Colon (tissue), 2 donors: ENCODE results near the gene DHRS7C.
"Not testable (repeated sequence)": the region's sequence is repeated elsewhere in the genome, so short reads cannot be mapped to it uniquely, and the experiment has no call there.

Experiments
- FAIRE-seq: peaks from 2 replicates; lab custom pipeline; 2012; peaks lifted over from hg19 to GRCh38; lab: Jason Lieb, UNC
- donor health status: control.
- donor health status: control.

DHRS7C gene

DNA sequence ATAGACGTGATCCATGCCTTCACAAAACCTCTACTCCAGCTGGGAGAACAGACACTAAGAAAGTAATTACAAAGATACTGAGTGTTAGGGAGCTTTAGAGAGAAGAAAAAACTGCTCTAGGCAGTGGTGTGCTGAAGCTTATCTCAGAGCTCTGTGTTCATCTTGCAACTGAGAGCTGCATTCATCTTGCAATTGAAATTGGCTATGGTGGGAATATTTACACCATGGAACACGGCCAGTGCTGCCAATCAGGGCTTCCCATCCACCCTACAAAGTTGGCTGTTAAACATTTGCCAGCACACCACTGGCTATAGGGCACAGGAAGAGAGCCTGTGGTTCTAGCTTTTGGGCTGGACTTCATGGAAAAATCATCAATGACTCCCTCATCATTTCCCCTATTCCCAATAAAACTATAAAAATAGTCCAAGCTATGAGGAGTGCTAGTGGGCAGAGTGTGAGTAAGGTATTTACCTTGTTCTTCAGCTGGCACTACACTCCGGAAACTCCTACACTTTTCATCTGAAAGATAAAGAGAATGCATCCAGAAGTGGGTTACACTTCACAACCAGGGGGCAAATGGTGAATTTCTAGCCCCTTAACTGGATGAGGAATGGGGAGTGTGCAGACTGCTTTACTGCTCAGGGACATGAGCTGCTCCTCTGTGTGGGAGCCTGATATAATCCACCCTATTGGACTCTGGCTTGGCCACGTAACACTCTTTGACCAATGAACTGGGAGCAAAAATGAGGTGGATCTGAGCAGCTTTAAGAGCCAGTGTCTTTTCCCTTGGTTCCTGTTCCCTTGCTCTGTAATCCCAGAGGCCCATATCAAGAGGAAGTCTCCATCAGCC, 18.9 kb upstream of the DHRS7C start:
- FAIRE-seq: no peak

DNA sequence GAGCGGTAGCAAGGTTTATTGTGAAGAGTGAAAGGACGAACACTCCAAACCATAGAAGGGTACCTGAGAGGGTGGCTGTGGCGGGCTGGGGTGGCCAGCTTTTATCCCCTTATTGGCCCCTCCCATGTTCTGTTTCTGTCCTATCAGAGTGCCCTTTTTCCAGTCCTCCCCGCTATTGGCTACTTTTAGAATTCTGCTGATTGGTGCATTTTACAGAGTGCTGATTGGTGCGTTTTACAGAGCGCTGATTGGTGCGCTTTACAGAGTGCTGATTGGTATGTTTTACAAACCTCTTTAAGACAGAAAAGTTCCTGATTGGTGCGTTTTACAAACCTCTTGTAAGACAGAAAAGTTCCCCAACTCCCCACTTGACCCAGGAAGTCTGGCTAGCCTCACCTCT, 18.0 kb upstream of the DHRS7C start:
- FAIRE-seq: no peak

DNA sequence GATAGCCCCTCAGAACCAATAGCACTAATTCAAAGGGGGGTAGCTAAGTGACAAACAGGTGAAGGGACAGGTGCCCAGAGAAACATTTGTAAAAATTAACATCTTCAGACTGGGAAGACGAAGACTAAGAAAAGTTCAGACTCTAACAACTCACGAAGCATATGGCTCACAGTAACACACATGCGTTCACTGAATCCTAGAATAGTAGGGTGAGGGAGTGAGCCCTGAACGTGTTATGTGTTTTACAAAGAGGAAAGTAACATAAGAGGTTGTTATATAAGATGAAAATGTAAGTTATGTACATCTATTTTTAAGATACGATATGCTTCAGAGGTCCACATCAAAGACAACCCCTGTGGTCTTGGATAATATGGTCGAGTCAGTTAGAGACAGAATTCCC, 15.3 kb upstream of the DHRS7C start:
- no peak for FAIRE-seq

DNA sequence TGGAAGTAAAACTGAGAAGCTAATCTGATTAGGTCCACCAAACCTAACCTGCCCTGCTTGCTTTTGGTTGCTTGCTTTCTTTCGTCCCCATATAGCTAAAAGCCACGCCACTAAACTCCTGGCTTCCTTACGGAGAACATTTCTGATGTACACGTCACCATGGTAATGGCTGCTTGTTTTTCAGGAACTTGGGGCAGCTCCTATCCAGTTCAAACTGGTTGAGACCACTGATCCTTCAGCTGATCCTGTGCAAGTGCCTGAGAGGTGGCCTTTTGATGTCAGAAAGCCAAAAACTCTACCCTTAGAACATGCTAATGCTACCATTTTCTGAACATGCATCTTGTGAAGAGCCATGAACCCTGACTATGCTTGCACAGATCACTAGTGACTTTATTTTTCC, 14.4 kb upstream of the DHRS7C start:
- no peak for FAIRE-seq

DNA sequence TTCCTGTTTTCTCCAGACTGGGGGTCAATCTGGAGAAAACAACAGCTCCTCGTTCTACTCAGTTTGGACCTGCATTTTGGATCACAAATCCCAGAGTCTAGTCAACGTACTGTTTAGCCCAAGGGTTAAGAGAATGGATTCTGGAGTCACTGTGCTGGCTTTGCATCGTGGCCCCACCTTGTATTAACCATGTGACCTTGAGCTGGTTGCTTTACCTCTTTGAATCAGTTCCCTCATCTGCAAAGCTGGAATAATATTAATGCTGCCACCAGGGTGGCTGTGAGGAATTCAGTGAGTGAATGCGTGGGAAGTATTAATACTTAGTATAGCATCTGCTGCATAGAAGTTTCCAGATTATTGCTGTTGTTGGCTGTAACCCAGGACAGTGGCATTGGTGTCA, 11.3 kb upstream of the DHRS7C start:
- FAIRE-seq: no peak

DNA sequence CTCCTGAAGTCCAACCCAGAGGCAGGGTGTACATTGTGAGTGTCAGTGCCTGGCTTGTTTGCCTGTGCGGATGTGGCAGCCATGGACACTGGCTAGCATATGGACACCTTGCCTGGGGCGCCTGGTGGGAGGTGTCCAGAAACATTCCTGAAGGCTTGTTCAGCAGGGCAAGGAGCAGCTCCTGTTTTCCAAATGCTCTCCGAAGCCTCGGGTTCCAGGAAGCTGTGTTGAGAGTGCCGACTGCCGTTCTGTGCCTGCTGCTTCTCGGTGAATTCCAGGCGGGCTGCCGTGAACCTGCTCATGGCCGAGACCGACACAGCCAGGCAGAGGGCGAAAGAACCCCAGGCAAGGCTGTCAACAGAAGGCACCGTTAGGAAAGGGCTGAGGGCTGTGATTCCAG, 10.9 kb upstream of the DHRS7C start:
- no peak for FAIRE-seq

DNA sequence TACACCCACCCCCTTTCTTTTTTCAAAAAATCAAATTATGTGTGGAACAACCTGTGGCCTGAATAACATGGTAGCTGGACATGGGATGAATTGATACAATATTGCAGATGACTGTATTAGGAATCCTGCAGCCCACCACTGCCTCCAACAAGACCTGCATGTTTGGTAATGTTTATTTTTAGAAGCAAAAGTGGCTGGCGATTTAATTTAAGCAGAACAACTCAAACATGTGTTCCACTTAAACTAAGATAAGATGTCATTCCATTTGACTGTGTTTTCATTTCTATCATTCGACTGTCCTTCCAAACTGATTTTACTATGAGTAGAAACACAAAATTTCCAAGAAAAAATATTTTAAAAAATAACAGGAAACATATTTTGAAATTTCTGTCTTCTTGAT, 10.1 kb upstream of the DHRS7C start:
- no peak for FAIRE-seq

DNA sequence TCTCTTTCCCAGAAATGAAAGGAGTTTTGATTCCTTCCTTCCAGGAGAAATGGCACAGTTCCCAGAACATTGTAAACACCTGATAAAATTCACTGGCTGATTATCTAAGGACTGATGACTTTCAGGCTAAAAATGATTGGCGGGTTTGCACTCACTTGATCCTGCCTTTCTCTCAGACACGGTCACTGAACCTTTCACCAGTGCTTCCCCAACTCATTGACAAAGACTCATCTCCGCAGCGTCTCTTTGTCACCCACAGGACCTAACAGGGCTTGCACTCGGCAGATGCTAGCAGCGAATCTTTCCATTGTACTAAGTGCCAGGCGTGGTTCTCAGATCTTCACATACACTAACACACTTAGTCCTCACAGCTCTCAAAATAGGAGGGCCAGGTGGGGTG, 7.3 kb upstream of the DHRS7C start:
- FAIRE-seq: no peak

DNA sequence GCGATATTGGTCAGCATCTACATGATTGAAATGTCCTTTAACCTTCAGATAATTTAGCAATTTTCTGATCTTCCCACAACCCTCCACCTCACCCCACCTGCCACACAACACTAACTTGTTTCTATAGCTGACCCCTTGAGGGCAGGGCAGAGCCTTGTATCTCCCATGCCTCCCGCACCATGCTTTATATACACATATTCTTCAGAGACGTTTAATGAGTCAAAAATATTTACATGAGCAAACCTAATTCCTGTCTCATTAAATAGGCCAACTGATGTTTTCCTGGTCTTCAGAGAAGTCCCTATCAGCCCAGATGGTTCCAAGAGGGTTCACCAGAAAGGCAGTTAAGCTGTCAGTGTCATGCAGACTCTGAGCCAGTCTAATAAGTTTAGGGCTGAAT, 6.6 kb upstream of the DHRS7C start:
- FAIRE-seq: no peak

DNA sequence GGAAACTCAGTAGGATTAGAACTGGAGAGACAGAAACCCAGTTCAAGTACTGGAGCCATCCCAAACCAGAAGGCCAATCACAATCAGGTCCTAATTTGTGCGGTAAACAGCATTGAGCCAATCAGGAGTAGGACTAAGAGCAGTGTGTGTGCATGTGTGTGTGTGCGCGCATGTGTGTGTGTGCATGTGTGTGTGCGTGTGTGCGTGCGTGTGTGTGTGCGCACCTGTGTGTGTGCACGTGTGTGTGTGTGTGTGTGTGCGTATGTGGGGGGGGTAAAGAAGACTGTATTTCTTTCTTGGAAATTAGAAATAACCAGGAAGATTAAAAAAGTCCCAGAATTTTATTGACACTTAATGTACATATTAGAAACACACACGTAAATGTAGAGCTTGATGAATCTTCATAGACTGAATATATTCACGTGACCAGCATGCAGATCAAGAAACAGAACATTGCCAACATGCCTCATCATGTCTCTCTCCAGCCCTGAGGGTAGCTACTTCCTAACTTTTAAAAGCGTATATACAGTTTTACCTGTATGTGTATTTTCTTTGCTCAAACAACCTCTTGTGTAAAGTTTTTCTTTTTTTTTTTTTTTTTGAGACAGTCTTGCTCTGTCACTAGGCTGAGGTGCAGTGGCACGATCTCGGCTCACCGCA, 919 bp upstream of the DHRS7C start:
- FAIRE-seq: no peak

DNA sequence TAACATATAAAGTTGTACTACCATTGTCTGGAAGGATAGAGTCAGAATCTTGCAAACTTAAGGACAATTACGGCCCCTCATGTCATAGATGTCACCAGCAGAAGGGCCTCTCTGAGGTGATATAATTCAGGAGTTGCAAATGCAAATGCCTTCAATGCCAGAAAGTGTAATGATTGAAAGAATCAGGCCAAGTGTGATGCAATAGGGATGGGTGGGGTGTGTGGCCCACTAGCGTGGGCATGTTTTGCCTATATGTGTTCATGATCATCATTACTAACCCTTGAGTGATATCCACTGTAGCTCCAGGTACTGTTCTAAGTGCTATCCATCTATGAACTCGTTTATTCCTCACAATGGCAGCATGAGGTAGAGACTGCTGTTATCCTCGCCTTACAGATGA, 1.1 kb downstream of the DHRS7C start:
- no peak for FAIRE-seq

DNA sequence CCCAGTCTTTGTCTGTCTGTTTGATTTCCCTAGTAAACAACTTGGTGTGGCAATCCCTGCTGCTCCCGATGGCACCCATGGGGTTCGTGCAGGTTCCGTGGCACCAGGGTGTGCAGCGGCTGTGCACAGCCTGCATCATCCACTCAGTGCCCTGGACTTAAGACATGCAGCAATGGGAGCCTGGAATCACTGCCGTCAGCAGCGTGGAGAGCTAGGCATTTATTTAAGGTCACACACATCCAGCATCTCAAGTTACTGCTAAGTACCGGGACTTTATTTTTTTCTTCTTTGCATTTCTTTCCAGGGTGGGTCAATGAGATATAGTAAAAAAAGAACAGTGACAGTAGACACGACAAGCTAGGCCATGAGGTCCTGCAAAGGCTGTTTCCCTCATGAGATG, 2.8 kb downstream of the DHRS7C start:
- FAIRE-seq: no peak

DNA sequence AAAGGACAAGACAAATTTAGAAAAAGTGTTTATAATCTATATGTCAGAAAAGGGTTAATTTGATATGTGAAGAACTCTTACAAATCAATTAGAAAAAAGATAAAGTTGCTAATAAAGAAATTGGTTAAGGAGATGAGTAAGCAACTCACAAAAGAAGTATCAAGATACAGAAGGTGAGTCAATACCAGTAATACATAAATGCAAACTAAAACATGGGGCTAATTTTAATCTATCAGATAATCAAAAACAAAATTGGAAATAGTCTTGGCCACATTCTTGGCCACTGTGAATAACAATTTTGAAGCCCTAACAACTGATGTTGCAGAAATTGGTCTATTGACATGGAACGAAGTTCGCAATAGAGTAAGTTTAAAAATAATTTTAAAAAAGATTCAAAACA, 6.8 kb downstream of the DHRS7C start:
- FAIRE-seq: no peak

DNA sequence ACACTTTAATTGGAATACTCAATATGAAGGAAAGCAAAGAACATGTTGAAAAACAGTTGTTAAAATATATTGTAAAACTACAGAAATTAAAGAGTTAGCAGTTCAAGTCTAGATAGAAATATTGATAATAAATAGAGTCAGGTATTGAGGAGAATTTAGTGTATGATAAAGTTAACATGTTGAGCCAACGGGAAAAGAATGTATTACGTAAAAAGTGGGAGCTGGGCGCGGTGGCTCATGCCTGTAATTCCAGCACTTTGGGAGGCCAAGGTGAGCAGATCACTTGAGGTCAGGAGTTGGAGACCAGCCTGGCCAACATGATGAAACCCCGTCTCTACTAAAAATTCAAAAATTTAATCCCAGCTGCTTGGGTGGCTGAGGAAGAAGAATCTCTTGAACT, 7.9 kb downstream of the DHRS7C start:
- not testable (repeated sequence) for FAIRE-seq

DNA sequence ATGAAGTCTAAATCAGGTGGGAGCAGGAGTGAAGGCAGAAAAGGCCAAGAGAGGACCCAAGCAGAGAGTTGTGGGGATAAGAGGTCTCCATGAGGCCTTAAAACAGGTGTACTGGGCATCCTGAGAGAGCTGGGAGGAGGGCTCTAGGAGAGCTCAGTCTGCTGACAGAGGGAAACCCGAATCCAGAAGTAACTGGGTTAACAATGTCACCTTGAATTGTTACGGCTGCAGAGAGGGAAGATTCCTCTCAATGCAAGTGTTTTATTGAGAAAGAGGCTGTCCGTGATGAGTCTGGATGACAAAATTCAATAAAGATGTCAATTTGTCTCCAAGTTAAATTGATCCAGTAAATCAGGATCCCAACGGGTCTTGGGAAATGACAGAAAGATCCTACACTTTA, 8.3 kb downstream of the DHRS7C start:
- FAIRE-seq: no peak

DNA sequence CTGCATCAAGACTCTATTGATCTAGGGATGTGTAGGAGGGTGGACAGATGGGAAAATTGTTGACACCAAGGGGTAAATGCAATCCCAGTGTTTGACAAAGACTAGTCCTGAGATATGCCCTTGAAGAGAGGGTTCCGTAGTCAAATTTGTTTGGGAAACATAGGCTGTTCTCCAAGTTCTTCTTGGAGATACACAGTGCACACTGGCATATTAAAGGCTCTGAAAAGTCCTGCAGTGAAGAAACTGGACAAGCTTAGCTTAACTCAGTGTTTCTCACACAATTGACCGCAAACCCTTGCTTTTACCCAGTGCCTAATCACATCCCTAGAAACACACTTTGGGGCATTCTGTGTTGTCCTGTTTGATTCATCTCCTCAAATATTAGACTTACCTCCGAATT, 10.8 kb downstream of the DHRS7C start:
- no peak for FAIRE-seq

DNA sequence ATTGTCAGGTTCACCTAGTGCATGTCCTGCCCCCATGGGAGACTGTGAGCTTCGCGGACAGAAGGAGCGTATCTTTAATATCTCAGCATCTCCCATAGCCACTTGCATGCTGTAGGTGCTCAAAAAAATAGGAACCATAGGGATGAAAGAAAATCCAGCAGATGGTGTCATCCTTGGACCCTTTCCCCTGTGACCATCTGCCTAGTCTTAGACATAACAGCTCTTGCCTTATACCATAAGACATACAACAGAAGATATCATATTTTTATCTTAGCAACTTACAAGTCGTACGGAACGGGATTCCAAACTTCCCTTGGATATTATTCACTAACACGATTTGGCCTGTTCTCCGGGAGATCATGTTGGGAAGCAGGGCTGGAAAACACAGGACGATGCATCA, 14.5 kb downstream of the DHRS7C start:
- no peak for FAIRE-seq

DNA sequence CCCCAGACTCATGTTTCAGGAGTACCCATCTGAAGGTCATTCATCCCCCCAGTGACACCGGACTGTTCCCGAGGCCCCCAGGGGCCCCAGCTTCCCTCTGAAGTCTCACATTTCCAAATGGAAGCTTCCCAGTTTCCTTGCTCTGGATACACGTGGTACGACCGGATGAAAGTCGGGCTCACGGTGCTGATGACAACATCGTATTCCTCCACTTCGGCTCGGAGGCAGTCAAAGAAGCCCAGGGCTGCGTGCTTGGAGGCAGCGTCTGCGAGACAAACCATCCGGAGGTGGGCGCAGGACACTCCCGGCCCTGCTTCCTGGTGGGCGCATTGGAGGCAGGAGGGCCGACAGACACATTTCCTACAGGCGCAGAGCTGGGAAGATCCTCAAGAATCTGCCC, 18.7 kb downstream of the DHRS7C start:
- no peak for FAIRE-seq

DNA sequence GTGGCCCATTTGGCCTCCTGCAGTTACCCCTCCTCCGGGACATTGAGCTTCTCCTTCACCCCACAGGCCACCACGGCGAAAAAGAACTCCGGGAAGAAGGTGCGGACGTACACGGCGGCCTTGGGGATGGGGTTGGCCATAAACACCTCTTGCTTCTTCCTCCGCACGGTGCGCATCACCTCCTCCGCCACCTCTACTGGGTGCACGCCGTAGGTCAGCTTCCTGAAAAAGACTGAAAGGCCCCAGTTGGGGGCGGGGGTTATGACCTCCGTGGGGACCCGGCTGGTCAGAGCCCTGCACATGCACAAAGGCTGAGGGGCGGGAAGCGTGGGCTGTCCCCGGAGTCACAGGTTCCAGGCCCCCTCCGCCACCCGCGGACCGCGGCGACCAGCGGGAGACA, 19.9 kb downstream of the DHRS7C start:
- no peak for FAIRE-seq

DNA sequence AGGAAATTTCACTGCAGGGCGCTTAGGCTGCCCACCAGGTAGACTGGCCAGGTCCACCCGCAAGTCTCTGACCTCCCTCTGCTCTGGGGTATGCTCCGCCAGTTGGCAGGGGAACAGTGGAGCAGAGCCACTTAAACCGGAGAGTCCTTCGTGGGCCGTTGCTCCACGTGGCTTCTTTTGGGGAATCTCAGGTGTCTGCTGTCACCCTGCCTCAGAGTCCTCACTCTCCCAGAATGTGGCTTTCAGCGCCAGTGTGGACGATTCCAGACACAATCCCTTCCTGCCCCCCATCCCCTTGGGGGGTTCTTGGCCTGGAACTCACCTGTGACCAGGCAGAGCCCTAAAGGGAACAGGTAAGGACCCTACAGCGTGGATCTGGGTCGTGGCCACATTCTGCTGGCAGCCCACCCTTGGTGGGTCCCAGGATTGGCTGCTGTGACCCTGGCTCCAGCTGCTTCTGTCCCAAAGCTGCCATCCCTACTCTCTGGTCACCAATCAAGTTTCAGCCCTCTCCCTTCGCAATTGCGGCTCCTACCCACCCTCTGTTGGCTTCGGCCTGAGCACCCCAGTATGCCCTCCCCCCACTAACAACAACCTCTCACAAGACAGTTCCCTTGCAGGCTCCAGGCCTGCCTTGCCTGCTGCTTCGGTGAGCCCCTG, 22.2 kb downstream of the DHRS7C start:
- no peak for FAIRE-seq

DNA sequence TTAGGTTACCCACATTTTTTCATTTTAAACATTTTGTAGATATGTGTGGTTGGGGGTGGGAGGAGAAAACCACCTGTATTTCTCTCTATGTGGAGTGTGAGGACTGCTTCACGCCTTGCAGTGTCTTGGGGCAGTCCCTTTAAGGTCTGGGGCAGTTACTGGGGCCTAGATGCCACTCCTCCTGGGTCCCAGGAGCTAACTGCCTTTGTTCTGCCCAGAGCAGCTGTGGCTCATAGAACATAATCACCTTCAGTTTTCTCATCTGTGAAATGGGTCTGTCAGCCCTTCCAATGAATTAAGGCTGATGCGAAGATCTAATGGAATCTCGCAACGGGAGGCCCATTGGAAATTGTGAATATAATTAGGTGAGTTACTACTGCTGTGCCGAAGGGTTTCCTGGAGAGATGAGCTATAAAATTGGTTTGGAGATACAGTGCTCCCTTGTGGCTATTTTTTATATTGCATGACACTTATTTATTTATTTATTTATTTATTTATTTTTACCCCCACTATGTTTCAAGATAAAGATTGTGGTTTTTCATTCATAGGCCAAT, 22.9 kb downstream of the DHRS7C start:
- no peak for FAIRE-seq

DNA sequence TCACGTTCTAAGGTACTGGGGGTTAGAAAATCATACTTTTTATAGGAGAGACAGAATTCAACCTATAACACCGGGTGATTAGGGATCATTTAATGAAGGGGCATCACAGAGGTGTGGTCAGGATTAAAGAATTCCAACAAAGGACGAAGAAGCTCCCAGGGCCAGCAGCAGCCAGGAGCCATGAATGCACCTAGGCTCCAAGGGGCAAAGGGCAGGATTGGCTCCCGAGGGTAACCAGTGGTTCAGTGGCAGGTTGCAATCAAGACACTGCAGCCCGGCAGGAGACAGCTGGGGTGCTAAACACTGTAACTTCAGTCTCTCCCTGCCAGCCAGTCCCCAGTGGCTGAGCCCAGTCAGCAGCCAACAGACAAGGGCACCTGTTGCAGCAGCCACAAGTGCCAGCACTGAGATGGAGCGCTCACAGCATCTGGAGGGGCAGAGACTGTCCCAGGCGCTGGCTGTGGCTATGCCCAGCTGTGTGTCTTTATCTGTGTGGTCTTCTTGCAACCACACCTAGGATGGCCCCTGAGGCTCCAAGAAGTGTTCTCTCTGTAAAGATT, 23.9 kb downstream of the DHRS7C start:
- no peak for FAIRE-seq

DNA sequence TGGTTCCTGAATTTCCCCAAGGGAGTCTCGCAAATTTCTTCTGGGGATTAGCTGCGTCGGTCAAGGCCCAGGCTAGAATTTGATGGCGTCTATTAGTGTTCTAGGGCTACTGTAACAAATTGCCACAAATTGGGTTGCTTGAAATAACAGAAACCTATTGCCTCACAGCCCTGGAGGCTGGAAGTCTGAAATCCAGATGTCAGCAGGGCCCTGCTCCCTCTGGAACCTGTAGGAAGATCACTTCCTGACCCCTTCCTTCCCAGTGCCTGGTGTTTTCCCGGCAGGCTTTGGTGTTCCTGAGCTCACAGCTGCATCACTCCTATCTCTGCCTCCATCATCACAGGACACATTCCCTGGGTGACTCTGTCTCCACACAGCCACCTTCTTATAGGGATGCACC, 24.4 kb downstream of the DHRS7C start:
- no peak for FAIRE-seq
